ENCODE data around the gene RHBDD1. TPM values are rescaled to one million over a fixed set of nuclear protein-coding genes. Genes with fewer than 3 reads are reported as not detected.

The RHBDD1 gene
- polyA plus RNA-seq, 1 of the 3 experiments (the other 2 are of a cell fraction), result 10.3 TPM

DNA sequence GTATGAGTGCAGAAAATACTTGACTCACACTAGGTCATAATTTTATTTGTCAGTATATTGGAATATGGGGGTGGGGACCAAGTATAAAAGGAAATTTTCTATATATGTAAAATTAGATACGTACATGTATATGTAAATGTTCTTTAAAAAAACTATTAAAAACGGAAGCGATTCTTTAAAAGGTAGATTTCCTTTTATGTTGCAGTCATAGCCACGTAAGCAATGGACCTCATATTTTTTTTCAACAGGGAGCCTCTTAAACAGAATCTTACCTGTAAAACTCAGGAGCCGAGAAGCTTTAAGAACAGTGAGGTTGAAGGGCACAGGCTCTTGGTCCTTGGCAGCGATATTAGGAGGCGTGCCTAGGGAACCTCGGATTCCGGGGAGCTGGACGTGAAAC, 3.3 kb downstream of the RHBDD1 start:
- H3K27me3 ChIP-seq (ENCODE audit: insufficient read depth), result no peaks in the 10 kb centered on the region

More for the DNA sequence above, 3.3 kb downstream of the RHBDD1 start:
- no peak overlapping the region for H3K27ac ChIP-seq (ENCODE audit: low read depth in 2 of 2, low read length in 1 of 2)
- peaks cover 0 to 24% of the 10 kb centered on the region in 2 experiments for H3K36me3 ChIP-seq (replicated peaks in 1 of 2; ENCODE audit: control insufficient read depth in 1 of 2, insufficient read depth in 2 of 2, low read length in 1 of 2)
- POLR2A ChIA-PET, result no interaction called here
- DNase-seq, result no peak
- 0 out of 2 replicates have a peak overlapping the region, but pooled peaks have one; percentile 93 for H3K4me2 ChIP-seq
- no peaks in the 10 kb centered on the region for H3K9me2 ChIP-seq
- H3K9ac ChIP-seq, result no peak overlapping the region
- no peaks in the 10 kb centered on the region for H4K20me1 ChIP-seq (ENCODE audit: insufficient read depth)
- 92% methylated on average over 10 of the region's 10 CpGs for WGBS (ENCODE audit: low lambda C conversion rate)
- TF ChIP-seq CTCF (IDR thresholded peaks at IDR 0.05) (no peak), NRF1 (IDR thresholded peaks at IDR 0.05; ENCODE audit: low read depth, low read length) (no peak), JUND (IDR thresholded peaks at IDR 0.05) (no peak), MXI1 (IDR thresholded peaks at IDR 0.05; ENCODE audit: low read depth, low read length) (no peak), PBX3 (IDR thresholded peaks at IDR 0.05) (no peak), TAF1 (IDR thresholded peaks at IDR 0.05; ENCODE audit: borderline replicate concordance, low read depth, low read length) (no peak), RCOR1 (IDR thresholded peaks at IDR 0.05; ENCODE audit: low read length) (no peak), EP300 (IDR thresholded peaks at IDR 0.05; ENCODE audit: borderline replicate concordance in 1 of 2, low read depth in 1 of 2, low read length in 1 of 2) (no peak), GABPA (IDR thresholded peaks at IDR 0.05; ENCODE audit: low read depth) (no peak), FOSL2 (IDR thresholded peaks at IDR 0.05; ENCODE audit: borderline replicate concordance, low read depth) (no peak), ELF1 (IDR thresholded peaks at IDR 0.05) (no peak), POLR2AphosphoS5 (IDR thresholded peaks at IDR 0.05; ENCODE audit: low read depth, low read length) (no peak), NFIC (IDR thresholded peaks at IDR 0.05; ENCODE audit: borderline replicate concordance) (no peak), ZBTB33 (IDR thresholded peaks at IDR 0.05; ENCODE audit: borderline replicate concordance, low read depth) (no peak), REST (IDR thresholded peaks at IDR 0.05; ENCODE audit: low read depth, low read length) (no peak), RXRA (IDR thresholded peaks at IDR 0.05; ENCODE audit: borderline replicate concordance, low read depth) (no peak), USF1 (IDR thresholded peaks at IDR 0.05; ENCODE audit: borderline replicate concordance, low read depth) (no peak), MEF2A (IDR thresholded peaks at IDR 0.05; ENCODE audit: borderline replicate concordance, low read depth) (no peak)
- TF ChIP-seq, protein P1, sequence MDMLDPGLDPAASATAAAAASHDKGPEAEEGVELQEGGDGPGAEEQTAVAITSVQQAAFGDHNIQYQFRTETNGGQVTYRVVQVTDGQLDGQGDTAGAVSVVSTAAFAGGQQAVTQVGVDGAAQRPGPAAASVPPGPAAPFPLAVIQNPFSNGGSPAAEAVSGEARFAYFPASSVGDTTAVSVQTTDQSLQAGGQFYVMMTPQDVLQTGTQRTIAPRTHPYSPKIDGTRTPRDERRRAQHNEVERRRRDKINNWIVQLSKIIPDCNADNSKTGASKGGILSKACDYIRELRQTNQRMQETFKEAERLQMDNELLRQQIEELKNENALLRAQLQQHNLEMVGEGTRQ (IDR thresholded peaks at IDR 0.05; ENCODE audit: borderline replicate concordance, low read depth, low read length), result no peak
- TF ChIP-seq, protein P2, sequence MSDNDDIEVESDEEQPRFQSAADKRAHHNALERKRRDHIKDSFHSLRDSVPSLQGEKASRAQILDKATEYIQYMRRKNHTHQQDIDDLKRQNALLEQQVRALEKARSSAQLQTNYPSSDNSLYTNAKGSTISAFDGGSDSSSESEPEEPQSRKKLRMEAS (IDR thresholded peaks at IDR 0.05; ENCODE audit: low read depth), result no peak
- peaks cover 16% of the 10 kb centered on the region for H3F3A ChIP-seq (replicated peaks; ENCODE audit: insufficient read depth)
- peaks cover 44% of the 10 kb centered on the region for H3K79me2 ChIP-seq (ENCODE audit: insufficient read depth)
- no peak overlapping the region for H2AFZ ChIP-seq (ENCODE audit: low read depth)
- 0 out of 2 replicates have a peak, but pooled peaks cover 6% of the 10 kb centered on the region for H3K9me3 ChIP-seq
- peaks cover 6 to 18% of the 10 kb centered on the region in 2 experiments; a peak in 3 of 4 replicates for H3K4me1 ChIP-seq (ENCODE audit: control insufficient read depth in 1 of 2, insufficient read depth in 2 of 2, low read depth in 1 of 2, low read length in 1 of 2)
- H3K4me3 ChIP-seq (ENCODE audit: low read depth in 2 of 2, low read length in 1 of 2), result no peak overlapping the region
- CTCF ChIA-PET, result interaction anchor here (1.3 to 1.4 kb wide), 2 partner anchors 14 to 146 kb away, joined by 3 read pairs; no protein-coding TSS in a partner anchor

All from SK-N-SH (cell line).